ENCODE measurements around the gene HTD2. TPM values are rescaled to one million over a fixed set of nuclear protein-coding genes. Genes with fewer than 3 reads are reported as not detected.
"Not testable (repeated sequence)": the region's sequence is repeated elsewhere in the genome, so short reads cannot be mapped to it uniquely, and the experiment has no call there.

HTD2 gene
- total and polyA plus RNA-seq, 12 donors = 1.6 to 13.2 (median 10.3) TPM

DNA sequence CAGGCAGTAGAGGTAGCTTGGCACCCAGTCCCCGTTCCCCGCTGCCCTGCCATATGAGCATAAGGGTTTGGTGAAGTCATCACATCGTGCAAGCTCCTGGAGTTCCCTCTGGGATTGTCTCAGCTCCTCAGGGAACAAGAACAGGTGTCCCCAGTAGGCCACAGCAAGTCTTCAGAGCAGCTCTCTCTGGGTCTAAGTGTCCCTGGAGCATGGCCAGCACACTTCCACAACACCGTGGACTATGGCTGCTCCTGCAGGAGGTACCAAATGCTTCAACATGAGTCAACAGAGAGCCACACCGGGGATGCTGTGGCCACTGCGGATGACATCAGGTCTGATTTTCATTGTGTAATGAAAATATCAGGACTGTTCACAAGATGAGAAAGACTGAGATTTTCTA lies 45.6 kb upstream of the HTD2 start:
- peaks cover 0 to 11% of the 10 kb centered on the region in 2 donors for H3K36me3 ChIP-seq (replicated peaks in 1 of 2)
- no peak overlapping the region for H3K27ac ChIP-seq
- no peak for DNase-seq
- no peak overlapping the region for H3K4me3 ChIP-seq
- WGBS, 4 donors = 90 to 95% (median 91%) methylated on average over 6 of the region's 6 CpGs
- no peak for TF ChIP-seq POLR2A (IDR thresholded peaks at IDR 0.05)
- TF ChIP-seq, protein P1, sequence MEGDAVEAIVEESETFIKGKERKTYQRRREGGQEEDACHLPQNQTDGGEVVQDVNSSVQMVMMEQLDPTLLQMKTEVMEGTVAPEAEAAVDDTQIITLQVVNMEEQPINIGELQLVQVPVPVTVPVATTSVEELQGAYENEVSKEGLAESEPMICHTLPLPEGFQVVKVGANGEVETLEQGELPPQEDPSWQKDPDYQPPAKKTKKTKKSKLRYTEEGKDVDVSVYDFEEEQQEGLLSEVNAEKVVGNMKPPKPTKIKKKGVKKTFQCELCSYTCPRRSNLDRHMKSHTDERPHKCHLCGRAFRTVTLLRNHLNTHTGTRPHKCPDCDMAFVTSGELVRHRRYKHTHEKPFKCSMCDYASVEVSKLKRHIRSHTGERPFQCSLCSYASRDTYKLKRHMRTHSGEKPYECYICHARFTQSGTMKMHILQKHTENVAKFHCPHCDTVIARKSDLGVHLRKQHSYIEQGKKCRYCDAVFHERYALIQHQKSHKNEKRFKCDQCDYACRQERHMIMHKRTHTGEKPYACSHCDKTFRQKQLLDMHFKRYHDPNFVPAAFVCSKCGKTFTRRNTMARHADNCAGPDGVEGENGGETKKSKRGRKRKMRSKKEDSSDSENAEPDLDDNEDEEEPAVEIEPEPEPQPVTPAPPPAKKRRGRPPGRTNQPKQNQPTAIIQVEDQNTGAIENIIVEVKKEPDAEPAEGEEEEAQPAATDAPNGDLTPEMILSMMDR (IDR thresholded peaks at IDR 0.05) = no peak
- no peaks in the 10 kb centered on the region for H3K27me3 ChIP-seq
- no peaks in the 10 kb centered on the region for H3K9me3 ChIP-seq (replicated peaks in 1 of 3)
- intact Hi-C loops (cut with DNase I) = no loop called here
- peaks cover 7 to 8% of the 10 kb centered on the region in 2 donors for H3K4me1 ChIP-seq (replicated peaks in 1 of 2)

DNA sequence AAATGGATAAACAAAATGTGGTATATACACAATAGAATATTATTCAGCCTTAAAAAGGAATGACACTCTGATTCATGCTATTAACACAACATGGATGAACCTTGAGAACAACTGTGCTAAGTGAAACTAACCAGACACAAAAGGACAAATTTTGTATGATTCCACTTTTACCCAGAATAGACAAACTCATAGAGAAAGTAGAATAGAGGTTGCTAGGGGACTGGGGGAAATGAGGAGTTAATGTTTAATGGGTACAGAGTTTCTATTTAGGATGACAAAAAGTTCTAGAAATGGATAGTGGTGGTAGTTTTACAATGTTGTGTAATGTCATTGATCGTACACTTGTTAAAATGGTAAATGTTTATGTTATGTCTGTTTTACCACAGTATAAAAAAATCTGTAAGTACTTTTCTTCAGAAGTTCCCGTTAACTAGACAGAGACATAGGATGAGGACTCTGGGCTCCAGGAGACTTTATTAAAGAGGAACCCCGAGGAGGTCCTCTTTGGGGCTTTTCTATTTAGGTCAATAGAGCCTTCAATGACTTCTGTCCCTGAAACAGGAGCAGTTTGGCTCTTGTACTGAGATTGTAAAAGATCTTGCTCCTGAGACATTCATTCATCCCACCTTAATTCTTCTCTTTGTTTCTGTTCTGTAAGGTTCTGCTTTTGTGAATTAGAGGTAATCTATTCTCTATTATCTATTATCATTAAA lies 44.2 kb upstream of the HTD2 start:
- 83 to 89% (median 87%) methylated on average over 3 of the region's 3 CpGs for WGBS, 4 donors
- no peaks in the 10 kb centered on the region for H3K27me3 ChIP-seq
- peaks cover 0 to 11% of the 10 kb centered on the region in 2 donors for H3K36me3 ChIP-seq (replicated peaks in 1 of 2)
- TF ChIP-seq, protein P1 (IDR thresholded peaks at IDR 0.05) = no peak
- no peak for TF ChIP-seq POLR2A (IDR thresholded peaks at IDR 0.05)
- H3K4me1 ChIP-seq (replicated peaks in 1 of 2) = no peaks in the 10 kb centered on the region
- no peak overlapping the region for H3K27ac ChIP-seq
- no peaks in the 10 kb centered on the region for H3K9me3 ChIP-seq (replicated peaks in 1 of 3)
- DNase-seq = no peak
- intact Hi-C loops (cut with DNase I) = no loop called here
- no peak overlapping the region for H3K4me3 ChIP-seq

DNA sequence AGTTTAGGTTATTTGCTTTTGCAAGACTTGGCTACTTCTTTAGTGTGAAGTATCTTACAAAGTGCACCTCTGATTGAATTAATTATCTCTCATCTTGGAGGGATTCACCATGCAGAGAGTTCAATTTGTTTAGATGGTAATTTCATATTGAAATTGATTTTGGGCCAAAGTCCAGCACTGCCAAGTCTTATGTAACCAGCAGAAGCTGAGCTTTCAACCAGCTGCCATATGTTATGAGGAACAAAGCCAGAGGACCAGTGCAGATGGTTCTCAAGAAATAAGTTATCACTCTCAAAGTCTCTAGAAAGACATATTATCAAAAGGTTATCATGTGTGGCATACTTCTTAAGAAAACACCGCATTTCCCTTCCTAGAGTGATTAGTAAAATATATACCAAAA lies 39.7 kb upstream of the HTD2 start:
- intact Hi-C loops (cut with DNase I) = no loop called here
- Histone ChIP-seq H3K4me1 (replicated peaks in 1 of 2) (no peaks in the 10 kb centered on the region), H3K9me3 (replicated peaks in 1 of 3) (no peaks in the 10 kb centered on the region), H3K36me3 (replicated peaks in 1 of 2) (peaks cover 0 to 13% of the 10 kb centered on the region in 2 donors), H3K4me3 (no peak overlapping the region), H3K27me3 (no peaks in the 10 kb centered on the region), H3K27ac (no peak overlapping the region)
- no peak for DNase-seq
- 58 to 79% (median 66%) methylated on average over 1 of the region's 1 CpG for WGBS, 4 donors
- TF ChIP-seq POLR2A (IDR thresholded peaks at IDR 0.05) = no peak
- TF ChIP-seq, protein P1 (IDR thresholded peaks at IDR 0.05) = no peak

DNA sequence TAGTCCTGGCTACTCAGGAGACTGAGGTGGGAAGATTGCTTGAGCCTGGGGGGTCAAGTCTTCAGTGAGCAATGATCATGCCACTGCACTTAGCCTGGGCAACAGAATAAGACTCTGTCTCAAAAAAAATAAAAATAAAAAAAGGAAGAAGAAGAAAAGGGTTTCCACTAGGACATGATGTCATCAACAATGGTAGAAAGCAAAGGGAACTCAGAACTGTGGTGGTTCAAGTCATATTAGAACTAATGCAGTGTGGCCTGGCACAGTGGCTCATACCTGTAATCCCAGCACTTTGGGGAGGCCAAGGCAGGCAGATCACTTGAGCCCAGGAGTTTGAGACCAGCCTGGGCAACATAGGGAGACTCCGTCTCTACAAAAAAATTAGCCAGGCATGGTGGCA lies 38.8 kb upstream of the HTD2 start:
- DNase-seq; H3K27me3 ChIP-seq; H3K27ac ChIP-seq; H3K4me3 ChIP-seq; H3K9me3 ChIP-seq (replicated peaks in 1 of 3); intact Hi-C loops (cut with DNase I); H3K4me1 ChIP-seq (replicated peaks in 1 of 2): not testable (repeated sequence)
- 90 to 100% (median 100%) methylated on average over 1 of the region's 1 CpG for WGBS, 4 donors
- peaks cover 0 to 13% of the 10 kb centered on the region in 2 donors for H3K36me3 ChIP-seq (replicated peaks in 1 of 2)

DNA sequence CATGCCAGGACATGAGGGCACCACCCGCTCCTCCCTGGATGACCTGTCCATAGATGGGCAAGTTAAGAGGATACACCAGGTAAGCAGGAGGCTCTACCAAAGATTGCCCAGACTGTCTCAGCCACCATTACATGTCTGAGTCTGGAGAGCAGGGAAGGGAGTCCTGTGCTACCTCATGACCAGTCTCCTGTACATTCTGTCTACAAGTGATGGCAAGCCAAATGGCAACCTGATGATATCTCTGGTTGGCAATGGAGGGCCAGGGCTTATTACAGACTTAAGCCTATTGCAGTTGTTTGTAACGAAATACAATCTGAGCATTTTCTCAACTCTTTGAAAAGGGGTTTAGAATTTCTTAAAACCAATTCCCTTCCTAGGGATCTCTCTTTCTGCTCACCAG lies 37.0 kb upstream of the HTD2 start:
- H3K27me3 ChIP-seq = no peaks in the 10 kb centered on the region
- no peak overlapping the region for H3K27ac ChIP-seq
- WGBS, 4 donors = 96 to 100% (median 97%) methylated on average over 1 to 2 of the region's 2 CpGs
- TF ChIP-seq, protein P1 (IDR thresholded peaks at IDR 0.05) = no peak
- TF ChIP-seq POLR2A (IDR thresholded peaks at IDR 0.05) = no peak
- intact Hi-C loops (cut with DNase I) = no loop called here
- no peak overlapping the region for H3K4me3 ChIP-seq
- peaks cover 0 to 13% of the 10 kb centered on the region in 2 donors for H3K36me3 ChIP-seq (replicated peaks in 1 of 2)
- H3K9me3 ChIP-seq (replicated peaks in 1 of 3) = no peaks in the 10 kb centered on the region
- H3K4me1 ChIP-seq (replicated peaks in 1 of 2) = peaks cover 10 to 15% of the 10 kb centered on the region in 2 donors
- DNase-seq = no peak
